NCI-H1930 (cell line): ENCODE results near the gene PIK3R6.

Experiments used
- DNase-seq, 2 experiments: peaks; one replicate each; lab custom pipeline; 2025; lab: John Stamatoyannopoulos, UW

Gene PIK3R6

GRCh38 chr17:8867361-8867981 lies at the start of gene PIK3R6:
PIK3R6 (minus strand) TSS chr17:8867674; CDS start chr17:8849794, 17,880 bp downstream.
- no peak for DNase-seq

- DNase-seq = no peak
Observed at GRCh38 chr17:8916466-8916865, 49.0 kb upstream of the PIK3R6 start.

- DNase-seq = no peak
Observed at GRCh38 chr17:8914554-8914953, 47.1 kb upstream of the PIK3R6 start.

- DNase-seq = no peak
Observed at GRCh38 chr17:8913879-8914278, 46.4 kb upstream of the PIK3R6 start.

- DNase-seq = no peak
Observed at GRCh38 chr17:8913091-8913490, 45.6 kb upstream of the PIK3R6 start.

GRCh38 chr17:8912084-8912981 lies 44.9 kb upstream of the PIK3R6 start:
- no peak for DNase-seq

- DNase-seq = no peak
Observed at GRCh38 chr17:8910969-8911604, 43.6 kb upstream of the PIK3R6 start.

- DNase-seq = no peak
Observed at GRCh38 chr17:8909586-8910270, 42.3 kb upstream of the PIK3R6 start.

GRCh38 chr17:8905331-8905730 lies 37.9 kb upstream of the PIK3R6 start:
- no peak for DNase-seq

GRCh38 chr17:8904686-8905085 lies 37.2 kb upstream of the PIK3R6 start:
- DNase-seq = no peak

GRCh38 chr17:8904201-8904600 lies 36.7 kb upstream of the PIK3R6 start:
- no peak for DNase-seq

- no peak for DNase-seq
Observed at GRCh38 chr17:8900626-8901585, 33.4 kb upstream of the PIK3R6 start.

- DNase-seq = no peak
Observed at GRCh38 chr17:8900207-8900606, 32.7 kb upstream of the PIK3R6 start.

- no peak for DNase-seq
Observed at GRCh38 chr17:8898636-8899035, 31.2 kb upstream of the PIK3R6 start.

- no peak for DNase-seq
Observed at GRCh38 chr17:8898126-8898525, 30.7 kb upstream of the PIK3R6 start.

- DNase-seq = no peak
Observed at GRCh38 chr17:8896641-8897635, 29.5 kb upstream of the PIK3R6 start.

GRCh38 chr17:8896087-8896486 lies 28.6 kb upstream of the PIK3R6 start:
- DNase-seq = no peak

- peak in 1 of 2 experiments; percentile 47 for DNase-seq
Observed at GRCh38 chr17:8894673-8895578, 27.5 kb upstream of the PIK3R6 start.

GRCh38 chr17:8894202-8894671 lies 26.8 kb upstream of the PIK3R6 start:
- no peak for DNase-seq
